GM19099 (cell line): ENCODE data around the gene PRKCE.

ENCODE experiments used
- POLR2A ChIP-seq: IDR thresholded peaks from 3 replicates; pipeline ENCODE4 v1.6.1; 2011; ENCODE audit warnings: low read depth; ENCODE audit not compliant: insufficient read length; ENCODE audit errors: extremely low read depth

The PRKCE gene

GRCh38 chr2:45716915-45717314 is 65.4 kb downstream of the PRKCE start:
- TF ChIP-seq POLR2A: no peak

GRCh38 chr2:45720210-45720609 is 68.7 kb downstream of the PRKCE start:
- TF ChIP-seq POLR2A: no peak

- TF ChIP-seq POLR2A: no peak
Observed at GRCh38 chr2:45721150-45721549, 69.7 kb downstream of the PRKCE start.

GRCh38 chr2:45722477-45722876 is 71.0 kb downstream of the PRKCE start:
- no peak for TF ChIP-seq POLR2A

GRCh38 chr2:45723857-45724256 is 72.4 kb downstream of the PRKCE start:
- TF ChIP-seq POLR2A: no peak

GRCh38 chr2:45724335-45724734 is 72.9 kb downstream of the PRKCE start:
- no peak for TF ChIP-seq POLR2A

- no peak for TF ChIP-seq POLR2A
Observed at GRCh38 chr2:45725731-45726130, 74.3 kb downstream of the PRKCE start.

- TF ChIP-seq POLR2A: no peak
Observed at GRCh38 chr2:45726188-45726587, 74.7 kb downstream of the PRKCE start.

- no peak for TF ChIP-seq POLR2A
Observed at GRCh38 chr2:45728458-45728942, 77.0 kb downstream of the PRKCE start.

- no peak for TF ChIP-seq POLR2A
Observed at GRCh38 chr2:45729753-45730512, 78.5 kb downstream of the PRKCE start.

- no peak for TF ChIP-seq POLR2A
Observed at GRCh38 chr2:45731141-45731540, 79.7 kb downstream of the PRKCE start.

- no peak for TF ChIP-seq POLR2A
Observed at GRCh38 chr2:45732436-45732835, 81.0 kb downstream of the PRKCE start.

- TF ChIP-seq POLR2A: no peak
Observed at GRCh38 chr2:45732946-45733345, 81.5 kb downstream of the PRKCE start.

- TF ChIP-seq POLR2A: no peak
Observed at GRCh38 chr2:45734336-45734735, 82.9 kb downstream of the PRKCE start.

- TF ChIP-seq POLR2A: no peak
Observed at GRCh38 chr2:45734952-45735351, 83.5 kb downstream of the PRKCE start.

- no peak for TF ChIP-seq POLR2A
Observed at GRCh38 chr2:45736757-45737704, 85.6 kb downstream of the PRKCE start.
